ENCODE measurements around the gene PPM1H.
"Not testable (repeated sequence)": the region's sequence is repeated elsewhere in the genome, so short reads cannot be mapped to it uniquely, and the experiment has no call there.

PPM1H gene

DNA sequence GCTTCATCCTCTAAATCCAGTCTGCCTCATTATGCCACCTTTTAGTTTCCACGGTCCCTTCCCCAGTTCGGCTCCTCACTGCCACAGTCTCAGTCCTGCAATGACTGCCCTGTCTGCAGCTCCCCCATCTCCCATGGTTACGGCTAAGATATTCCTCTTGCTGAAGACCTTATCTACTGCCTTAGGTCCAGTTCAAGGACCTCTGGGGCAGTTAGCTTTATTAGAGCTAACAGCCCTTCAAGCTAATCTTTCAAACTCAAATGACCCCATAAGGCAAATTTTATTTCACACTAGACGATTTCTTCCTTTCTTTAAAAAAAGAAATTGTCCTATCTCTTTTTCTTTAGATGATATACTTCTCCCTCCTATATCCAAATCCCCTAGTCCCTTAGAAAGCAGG lies 253.6 kb downstream of the PPM1H start:
- no peak for DNase-seq (ENCODE audit: low read depth)

DNA sequence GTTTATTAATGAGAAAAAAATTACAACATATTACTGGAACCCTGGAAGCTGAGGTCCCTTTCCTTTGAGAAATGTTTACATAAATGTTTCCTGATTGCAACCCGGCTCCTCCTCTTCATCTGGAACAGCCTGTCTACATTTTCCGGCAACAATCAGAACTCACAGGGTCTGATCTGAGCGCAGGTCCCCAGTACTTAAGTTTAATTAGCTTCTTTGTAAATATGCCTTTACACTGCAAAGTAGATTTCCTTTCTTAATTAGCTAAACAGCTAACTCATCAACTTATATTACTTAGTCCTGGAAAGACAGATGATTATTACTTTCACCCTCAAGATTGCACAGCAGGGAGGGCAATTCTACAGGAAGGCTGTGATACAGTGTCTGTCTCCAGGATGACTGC lies 255.3 kb downstream of the PPM1H start:
- DNase-seq (ENCODE audit: low read depth) = no peak

DNA sequence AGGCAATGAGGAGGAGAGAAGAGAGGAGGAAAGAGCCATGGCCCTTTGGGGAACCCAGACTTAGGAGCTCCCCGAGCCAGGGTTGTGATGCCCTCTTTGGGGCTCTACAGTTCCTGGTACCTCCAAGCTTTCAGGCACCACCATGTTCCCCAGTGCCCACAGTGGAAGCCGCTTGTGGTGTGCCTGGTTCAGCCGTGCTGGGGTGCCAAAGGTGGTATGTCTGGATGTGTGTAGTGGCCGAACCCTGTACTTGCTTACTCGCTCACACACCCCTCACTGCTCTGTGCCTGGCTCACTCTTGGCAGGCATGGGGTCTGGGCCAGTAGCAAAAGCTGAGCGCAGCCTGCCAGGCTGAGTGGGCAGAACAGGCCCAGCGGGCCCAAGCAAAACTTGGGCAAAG lies 257.6 kb downstream of the PPM1H start:
- DNase-seq (ENCODE audit: low read depth) = no peak

DNA sequence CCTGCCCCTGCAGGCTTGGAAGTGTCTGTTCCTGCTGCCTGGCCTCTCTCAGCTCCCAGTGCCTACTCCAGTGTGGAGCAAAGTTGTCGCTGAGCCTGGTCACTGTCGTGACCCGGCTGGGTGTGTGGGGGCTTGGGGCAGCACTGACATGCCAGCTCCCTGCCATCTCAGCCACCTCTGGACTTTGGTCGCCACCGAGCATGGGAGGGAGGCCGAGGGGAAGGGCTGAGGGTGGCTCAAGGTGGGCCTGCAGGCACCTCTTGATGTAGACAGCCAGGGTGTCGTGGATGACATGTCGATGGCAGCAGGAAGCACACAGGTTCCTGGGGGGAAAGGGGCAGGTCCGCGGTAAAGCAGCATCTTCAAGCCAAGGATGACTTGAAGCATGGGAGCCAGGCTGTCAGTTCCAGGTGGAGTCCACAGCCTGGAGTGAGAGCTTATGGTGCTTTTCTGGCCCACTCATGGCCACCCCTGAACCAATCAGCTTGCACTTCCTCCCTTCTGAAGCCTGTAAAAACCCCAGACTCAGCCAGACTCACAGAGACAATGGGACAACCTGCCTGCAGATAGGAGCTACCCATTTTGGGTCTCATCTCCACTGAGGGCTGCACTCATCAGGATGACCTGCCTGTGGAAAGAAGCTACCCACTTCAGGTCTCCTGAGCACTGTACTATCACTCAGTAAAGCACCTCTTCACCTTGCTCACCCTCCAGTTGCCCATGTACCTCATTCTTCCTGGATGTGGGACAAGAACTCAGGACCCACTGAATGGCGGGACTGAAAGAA lies 258.2 kb downstream of the PPM1H start:
- no peak for DNase-seq (ENCODE audit: low read depth)

DNA sequence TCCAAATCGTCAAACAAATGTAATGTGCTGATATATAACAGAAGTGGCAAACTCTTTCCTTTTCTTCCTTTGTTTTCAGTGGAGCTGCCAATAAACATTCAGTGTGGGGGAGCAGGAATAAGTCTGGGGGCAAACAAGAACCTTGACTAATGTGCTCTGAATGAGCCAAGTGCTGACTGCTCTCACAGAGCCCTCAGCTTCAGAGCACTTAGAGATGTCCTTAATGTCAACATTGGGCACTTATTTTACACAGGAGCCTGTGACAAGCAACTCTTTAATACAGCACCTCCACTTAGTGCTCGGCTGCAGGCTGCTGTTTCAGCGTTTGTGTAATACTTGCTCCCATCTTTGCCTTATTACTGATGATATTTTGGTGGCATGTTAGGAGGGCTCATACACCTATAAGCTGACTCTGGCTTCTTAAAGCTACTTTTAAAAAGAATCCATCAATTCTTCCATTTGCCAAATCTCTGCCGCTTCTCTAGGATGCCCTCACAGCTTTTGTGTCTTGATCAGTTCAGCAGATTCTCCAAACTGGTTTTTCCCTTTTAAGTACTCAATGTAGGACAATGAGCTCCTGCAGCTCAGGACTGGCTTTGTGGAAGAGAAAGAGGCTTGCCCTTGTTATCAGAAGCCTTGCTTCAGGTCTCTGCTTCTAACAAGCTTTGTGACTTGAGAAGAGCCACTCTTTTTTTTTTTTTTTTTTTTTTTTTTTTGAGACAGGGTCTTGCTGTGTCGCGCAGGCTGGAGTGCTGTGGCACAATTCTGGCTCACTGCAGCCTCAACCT lies 261.7 kb downstream of the PPM1H start:
- no peak for DNase-seq (ENCODE audit: low read depth)

DNA sequence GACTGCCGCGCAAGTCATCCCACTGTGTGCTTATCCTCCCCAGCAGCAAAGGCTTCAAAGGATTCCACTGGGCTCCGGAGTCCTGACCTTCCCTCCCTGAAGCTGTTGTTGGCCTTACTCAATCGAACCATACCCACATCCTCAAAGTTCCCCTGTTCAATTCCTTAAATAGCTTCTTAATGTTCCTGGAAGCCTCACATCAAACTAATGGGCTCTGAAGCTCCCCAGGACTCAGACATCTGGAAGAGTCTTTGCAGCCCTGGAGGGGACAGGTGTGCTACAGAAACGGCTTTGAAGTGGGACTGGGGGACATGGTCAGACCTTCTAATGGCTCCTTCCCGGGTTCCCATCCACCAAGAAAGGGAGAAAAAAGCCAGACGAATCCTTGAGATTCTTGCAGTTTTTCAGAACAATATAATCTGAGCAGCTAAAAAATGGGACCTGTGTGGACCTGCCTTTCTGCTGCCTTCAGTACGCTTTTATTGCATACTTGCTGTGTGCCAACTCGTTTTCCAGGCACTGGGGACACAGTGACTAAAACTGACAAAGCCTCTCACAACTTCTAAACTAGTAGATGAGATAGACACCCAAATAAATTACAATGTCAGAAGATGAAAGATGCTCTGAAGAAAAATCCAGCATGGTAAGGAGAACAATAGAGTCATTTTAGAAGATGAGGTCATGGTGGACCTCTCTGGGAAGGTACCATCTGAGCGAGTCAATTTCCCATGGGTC lies 263.8 kb downstream of the PPM1H start:
- no peak for DNase-seq (ENCODE audit: low read depth)

DNA sequence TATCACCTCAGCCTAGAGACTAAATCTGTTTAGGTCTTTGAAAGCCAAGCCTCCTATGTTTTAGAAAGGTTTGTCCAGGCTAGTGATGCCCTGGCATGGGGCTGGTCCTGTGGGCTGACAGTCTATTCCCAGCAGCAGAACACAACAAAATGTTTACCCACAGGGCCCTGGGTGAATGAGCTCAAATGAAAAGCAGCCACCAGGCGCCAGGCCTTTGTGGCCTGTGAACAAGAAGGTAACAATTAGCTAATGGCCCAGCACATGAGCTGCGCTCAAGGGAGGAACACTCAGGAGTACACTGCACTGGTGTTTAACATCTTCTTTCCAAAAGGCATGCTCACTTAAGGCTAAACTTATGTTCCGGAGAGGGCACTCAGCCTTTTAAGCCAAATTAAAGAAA lies 266.2 kb downstream of the PPM1H start:
- no peak for DNase-seq (ENCODE audit: low read depth)

DNA sequence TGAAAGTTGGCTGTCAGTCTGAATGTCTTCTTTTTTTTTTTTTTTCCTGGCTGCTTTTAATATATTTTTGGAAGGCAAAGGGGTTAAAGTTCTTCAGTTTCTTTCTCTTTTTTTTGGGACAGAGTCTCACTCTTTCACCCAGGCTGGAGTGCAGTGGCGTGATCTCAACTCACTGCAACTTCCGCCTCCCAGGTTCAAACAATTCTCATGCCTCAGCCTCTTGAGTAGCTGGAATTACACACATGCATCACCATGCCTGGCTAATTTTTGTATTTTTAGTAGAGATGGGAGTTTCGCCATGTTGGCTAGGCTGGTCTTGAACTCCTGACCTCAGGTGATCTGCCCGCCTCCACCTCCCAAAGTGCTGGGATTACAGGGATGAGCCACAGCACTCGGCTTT lies 270.0 kb downstream of the PPM1H start:
- DNase-seq (ENCODE audit: low read depth) = not testable (repeated sequence)

DNA sequence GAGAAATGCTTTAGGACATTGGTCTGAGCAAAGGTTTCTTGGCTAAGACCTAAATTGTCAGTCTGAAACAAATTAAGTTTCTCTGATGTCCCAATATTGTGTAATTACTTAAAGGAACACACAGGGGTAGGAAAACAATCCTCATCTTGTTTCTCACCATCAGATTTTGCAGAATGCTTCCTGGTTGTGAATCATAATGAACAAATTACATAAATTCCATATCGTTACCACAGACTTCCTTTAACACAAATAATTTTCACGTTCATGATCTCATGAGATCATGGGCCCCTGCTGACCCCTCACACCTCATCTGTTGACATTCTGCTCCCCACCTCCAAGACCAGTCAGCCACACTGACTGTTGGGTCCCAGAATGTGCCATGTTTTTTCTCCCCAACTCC lies 274.2 kb downstream of the PPM1H start:
- no peak for DNase-seq (ENCODE audit: low read depth)

DNA sequence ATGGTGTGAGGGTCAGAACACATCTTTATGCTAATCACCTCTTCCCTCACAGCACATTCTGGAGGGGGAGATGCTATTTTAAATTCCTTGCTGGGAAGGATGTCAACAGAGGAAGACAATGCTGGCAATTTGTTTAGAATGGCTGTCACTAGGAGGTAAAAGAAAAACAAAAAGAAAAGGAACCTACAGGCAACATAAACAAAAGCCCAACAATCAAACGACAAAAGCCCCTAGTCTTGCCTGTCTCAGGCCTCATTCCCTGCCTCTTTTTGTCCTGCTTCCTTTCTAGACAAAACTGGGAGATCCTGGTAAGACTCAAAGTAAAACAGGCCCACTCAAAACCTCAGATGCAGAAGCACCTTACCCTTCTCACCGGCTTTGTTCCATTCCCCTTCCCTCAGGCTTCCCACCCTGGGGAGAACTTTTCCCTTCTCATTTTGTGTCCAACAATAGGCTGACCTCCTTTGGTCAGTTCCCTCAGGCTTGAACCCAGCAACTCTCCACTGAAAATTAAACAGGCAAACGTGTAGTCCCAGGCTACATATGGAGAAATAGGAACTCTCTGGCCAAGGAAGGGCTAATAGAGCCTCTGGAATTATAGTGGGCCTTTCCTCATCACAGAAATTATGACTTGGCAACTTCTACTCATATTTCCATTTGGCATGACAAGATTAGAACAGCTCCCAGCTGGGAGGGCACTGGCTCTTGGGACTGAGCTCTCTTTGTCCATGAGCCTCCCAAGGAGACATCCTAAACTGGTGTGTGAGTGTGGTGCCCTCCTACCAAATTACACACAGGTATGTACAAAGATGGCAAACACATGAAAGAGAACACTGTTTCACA lies 275.3 kb downstream of the PPM1H start:
- DNase-seq (ENCODE audit: low read depth) = no peak

DNA sequence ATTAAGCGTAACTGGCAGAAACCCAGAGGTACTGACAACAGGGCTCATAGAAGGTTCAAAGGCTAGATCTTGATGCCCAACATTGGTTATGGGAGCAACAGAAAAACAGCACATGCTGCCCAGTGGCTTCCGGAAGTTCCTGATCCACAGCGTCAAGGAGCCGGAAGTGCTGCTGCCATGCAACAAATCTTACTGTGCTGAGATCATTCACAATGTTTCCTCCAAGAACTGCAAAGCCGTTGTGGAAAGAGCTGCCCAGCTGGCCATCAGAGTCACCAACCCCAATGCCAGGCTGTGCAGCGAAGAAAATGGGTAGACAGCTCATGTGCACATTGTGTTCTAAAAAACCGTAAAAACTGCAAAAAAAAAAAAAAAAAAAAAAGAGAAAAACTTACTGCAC lies 276.0 kb downstream of the PPM1H start:
- DNase-seq (ENCODE audit: low read depth) = no peak

DNA sequence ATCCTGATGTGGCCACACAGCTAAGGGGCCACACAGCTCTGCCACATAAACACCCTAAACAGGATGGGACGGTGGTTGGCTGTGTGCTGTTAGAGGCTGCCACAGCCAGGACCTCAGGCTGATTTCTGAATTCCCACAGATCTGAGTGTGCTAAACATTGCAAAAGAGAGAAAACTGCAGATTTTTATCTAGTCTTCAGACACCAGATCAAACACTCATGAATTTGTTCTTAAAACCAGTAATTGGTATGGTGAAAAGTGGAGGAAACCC lies 277.7 kb downstream of the PPM1H start:
- no peak for DNase-seq (ENCODE audit: low read depth)

DNA sequence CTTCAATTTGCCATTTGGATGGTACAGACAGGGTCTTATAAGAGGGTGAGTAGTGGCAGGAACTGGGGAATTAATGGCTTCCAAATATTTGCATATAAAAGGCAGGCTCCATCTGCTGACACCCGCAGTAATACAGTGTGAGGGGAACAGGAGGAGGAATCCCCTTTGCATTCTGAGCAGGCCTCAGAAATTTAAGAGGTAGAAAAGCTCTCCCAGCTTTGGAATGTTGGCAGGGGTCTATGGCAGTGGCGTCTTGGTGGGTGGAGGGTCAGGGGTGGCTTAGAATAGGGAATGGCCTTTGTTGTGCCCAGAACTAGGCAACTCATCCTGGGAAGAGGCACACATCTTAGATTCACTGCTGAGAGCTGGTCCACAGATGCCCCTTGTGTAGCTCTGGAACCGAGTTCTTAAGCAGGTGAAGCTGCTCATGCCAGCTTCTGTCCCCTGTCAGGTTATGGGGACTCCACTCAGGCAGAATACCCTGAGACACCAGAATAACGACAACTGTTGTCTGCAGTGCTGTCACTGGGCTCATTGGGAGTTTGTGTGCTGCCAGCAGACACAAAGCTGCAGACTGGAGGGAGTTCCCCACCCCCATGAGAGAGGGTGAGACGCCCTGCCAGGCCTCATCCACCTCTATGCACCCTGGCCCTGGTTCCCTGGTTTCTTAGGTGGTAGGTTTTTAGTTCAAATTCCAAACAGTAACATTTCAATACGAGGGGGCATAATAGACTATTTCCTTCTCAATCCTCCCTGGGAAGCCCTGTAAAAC lies 278.2 kb downstream of the PPM1H start:
- DNase-seq (ENCODE audit: low read depth) = no peak

DNA sequence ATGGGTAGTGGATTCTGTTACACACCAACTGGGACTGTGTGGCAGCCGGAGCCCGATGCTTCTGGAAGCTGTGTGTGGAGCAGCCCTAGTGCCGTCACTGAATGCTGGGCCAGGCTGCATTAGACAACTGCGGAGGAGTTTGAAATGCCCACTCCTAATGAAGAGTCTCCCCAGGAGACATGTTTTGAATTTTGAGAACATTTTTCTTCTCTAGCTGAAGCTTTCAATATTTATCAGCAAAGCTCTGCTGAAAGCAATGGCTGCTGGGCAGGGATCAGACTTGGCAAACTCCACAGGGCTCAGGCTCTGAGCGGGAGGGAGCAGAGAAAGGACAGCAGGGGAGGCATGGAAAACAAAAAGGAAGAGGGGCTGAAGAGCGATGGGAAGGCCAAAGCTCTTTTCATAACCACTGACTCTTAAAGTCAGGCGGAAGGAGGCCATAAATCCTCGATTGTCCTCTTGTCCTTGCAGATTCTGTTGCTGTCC lies 279.2 kb downstream of the PPM1H start:
- no peak for DNase-seq (ENCODE audit: low read depth)

DNA sequence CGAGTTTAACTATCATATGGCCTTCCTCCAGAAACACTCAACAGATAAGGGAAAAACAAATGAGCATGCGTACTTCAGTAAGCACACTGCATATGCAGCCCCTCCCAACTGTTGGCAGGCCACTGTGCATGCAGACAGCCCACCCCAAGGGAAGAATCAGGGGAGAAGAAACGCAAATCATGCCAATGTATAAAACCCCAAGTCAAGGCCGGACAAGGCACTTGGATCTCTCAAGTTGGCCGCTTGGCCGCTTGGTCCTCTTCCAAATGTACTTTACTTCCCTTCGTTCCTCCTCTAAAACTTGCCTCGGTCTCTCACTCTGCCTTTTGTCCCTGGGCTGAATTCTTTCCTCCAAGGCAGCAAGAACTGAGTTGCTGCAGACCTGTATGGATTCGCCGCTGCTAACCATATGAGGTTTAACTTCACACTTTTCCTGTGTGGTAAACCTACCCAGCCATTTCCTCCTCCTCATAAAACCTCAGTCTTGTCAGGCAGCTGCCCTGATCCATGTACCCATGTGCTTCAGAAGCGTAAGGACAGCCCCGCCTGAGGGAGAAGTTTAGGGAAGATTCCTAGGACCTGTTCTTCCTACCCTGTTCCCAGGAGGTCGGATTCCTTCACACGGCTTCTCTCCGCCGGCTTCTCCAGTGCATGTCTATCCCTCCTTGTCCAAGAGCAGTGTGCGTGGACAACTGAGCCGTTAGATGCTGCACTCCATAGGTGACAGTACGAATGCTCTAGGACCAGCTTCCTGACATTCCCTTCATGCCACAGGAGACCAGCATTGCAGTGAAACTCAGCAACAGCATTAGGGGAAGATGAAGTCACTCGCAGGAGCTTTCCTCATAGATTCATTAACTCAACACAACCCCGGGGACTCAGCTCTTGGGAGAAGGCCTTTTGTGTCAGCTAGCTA lies 280.4 kb downstream of the PPM1H start:
- DNase-seq (ENCODE audit: low read depth) = no peak

DNA sequence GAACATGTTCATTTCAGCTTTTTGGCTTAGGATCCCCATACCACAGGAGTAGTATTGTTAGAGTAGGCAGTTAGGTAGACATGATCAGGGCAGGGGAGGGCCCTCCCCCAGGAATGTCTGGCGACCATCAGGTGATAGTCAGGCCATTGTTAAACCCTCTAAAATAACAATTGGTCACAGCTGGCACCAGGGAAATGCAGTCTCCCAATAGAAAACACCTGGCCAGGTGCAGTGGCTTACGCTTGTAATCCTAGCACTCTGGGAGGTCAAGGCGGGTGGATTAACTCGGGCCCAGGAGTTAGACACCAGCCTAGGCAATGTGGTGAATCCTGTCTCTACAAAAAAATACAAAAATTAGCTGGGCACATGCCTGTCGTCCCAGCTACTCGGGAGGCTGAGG lies 281.2 kb downstream of the PPM1H start:
- DNase-seq (ENCODE audit: low read depth) = no peak

DNA sequence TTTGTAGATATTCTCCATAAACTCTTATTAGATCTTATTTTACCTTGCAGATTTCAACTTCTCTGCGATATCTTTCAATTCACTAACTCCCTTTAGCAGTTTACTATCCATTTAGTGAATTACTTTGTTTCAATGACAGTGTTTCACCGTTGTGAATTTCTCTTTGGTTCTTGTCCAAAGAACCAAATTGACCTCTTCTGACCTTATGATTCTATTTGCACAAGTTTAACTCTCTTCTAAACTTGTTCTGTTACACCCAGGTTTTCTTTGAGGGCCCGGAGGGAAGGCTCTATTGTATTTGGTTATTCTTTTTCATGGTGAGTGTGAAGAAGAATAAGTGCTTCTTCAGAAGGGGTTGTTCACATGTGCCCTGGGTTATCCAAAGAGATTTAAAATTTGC lies 281.6 kb downstream of the PPM1H start:
- DNase-seq (ENCODE audit: low read depth) = no peak

DNA sequence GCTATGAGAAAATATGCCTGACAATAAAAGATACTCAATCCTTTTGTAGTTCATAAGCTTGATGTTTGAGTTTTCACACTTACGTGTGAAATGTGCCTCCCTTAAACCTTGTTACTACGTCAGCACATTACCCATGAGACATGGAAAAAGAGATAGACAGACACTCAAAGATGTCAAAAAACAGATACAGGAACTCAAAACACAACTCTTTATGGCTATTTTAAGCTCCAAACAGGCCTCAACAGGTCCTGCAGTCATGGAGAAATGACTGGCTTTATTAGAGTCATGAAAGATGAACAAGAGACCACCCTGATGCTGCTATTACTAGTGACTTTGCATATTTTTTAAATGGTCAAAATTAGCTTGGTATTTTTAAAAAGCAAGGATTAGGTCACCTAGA lies 283.8 kb downstream of the PPM1H start:
- DNase-seq (ENCODE audit: low read depth) = no peak

DNA sequence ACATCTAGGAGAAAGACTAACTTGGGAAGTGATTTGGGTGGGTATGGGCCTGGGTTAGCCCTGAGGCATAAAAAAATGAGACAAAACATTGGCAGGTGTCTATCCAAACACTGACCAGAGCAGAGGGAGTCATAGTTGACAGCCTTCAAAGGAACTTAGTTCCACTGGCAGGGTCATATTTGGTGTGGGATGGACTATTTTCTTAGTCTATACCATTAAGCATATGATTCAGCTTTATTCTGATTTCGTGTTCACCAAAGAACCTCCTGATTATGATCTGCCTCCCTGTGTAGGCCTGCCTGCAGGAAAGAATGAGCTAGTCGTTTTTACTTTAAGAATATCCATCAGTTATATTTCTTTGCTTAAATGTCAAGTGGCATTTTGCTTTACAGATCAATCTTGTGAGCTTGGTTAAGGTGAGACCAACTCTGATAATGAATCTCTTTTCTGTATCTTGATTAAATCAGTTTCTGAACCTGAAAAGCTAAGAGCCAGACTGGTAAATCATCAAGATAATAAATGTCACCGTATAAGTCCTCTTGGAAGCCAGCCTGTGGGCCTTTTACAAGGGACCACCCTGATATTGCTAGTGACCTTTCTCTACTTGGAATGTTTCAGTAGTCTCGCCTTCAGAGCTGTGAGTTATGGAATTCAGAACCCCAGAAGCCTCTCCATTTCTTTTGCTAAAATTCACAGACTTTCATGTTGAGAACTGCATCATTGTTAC lies 285.4 kb downstream of the PPM1H start:
- DNase-seq (ENCODE audit: low read depth) = no peak

DNA sequence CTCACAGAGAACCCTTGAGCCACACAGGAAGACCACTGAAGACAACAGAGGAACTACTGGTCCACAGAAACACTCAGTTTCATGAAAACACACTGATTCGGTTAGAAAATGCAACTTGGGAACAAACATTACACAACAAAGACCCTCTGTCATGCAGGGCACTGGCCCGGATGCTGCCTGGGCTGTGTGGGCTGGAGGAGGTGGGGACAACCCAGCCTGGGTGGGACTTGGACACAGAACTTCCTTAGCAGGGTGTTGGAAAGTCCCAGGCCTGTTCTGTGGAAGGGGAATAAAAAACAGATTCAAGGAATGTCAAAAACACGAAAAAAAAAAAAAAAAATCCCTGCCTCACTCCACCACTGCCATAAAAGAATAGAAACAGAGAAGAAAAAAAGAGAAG lies 287.4 kb downstream of the PPM1H start:
- no peak for DNase-seq (ENCODE audit: low read depth)

All from stimulated activated CD8-positive, alpha-beta memory T cell treated with anti-CD3 and anti-CD28 coated beads, Interleukin-7, amount 100 ng/mL, for 24 hours (primary cell).